ENCODE results near the gene ST3GAL5.

The ST3GAL5 gene

GRCh38 chr2:85908506-85908905 lies 19.7 kb upstream of the ST3GAL5 start:
- no peak overlapping the region for H3K4me3 ChIP-seq (ENCODE audit: low read depth, low read length)
- TF ChIP-seq CTCF (IDR thresholded peaks at IDR 0.05; ENCODE audit: low read depth, low read length, missing control alignments) = no peak
- DNase-seq (ENCODE audit: low read depth) = no peak

DNA sequence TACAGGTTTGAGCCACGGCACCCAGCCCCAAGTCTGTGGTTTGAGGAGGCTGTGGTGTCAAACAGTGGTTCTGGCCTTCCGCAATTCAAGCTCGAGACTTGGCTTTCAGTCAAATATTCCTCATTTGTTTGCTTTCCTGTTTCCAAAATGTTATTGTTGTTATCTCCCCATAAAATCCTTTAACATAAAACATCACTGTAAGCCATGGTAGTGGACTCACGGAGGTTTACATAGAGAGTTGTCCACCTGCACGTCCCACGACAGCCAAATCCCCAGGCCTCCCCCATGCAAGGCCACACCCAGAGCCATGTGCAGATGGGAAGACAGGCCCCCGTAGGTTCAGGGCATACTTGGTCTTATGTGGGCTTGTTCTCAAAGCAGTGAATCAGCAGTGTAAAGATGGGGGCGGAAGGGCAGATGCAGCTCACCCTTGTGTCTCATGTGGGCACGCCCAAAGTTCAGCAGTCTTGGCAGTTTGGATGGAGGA lies 18.9 kb upstream of the ST3GAL5 start:
- DNase-seq (ENCODE audit: low read depth) = no peak
- TF ChIP-seq CTCF (IDR thresholded peaks at IDR 0.05; ENCODE audit: low read depth, low read length, missing control alignments) = no peak
- no peak overlapping the region for H3K4me3 ChIP-seq (ENCODE audit: low read depth, low read length)

DNA sequence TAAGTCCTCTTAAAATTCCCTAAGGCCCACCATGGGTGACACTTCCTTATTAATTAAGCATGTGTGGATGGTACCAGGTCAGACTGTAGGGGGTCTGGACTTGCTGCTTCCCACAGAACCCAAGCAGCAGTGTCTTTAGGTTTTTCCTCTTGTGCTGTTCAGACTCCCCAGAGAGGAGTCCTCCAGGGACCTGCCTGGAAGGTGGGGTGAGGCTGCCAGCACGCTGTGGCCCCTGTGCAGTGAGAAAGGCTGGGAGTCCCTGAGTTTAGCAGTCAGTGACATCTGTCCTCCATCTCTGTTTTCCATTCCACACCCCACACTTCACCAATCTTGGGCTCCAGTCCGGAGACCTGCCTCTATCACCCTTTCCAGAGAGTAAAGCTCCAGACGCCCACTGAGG lies 18.0 kb upstream of the ST3GAL5 start:
- DNase-seq (ENCODE audit: low read depth) = no peak
- no peak overlapping the region for H3K4me3 ChIP-seq (ENCODE audit: low read depth, low read length)
- TF ChIP-seq CTCF (IDR thresholded peaks at IDR 0.05; ENCODE audit: low read depth, low read length, missing control alignments) = no peak

DNA sequence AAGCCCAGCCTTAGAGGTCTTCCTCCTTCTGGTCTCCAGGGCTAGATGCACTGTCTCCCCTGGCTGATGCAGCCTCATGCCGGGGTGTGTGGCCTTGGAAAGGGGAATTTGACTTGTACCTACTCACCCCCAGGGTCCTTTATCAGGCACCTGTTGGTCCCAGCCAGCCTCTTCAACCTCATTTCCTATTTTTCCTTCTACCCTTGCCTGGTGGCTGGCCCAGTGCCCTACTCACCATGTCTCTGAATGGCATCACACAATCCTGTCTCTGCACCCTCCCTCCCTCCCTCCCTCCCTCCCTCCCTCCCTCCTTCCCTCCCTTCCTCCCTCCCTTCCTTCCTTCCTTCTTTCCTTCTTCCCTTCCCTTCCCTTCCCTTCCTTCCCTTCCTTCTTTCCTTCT lies 17.1 kb upstream of the ST3GAL5 start:
- no peak for DNase-seq (ENCODE audit: low read depth)
- TF ChIP-seq CTCF (IDR thresholded peaks at IDR 0.05; ENCODE audit: low read depth, low read length, missing control alignments) = no peak
- no peak overlapping the region for H3K4me3 ChIP-seq (ENCODE audit: low read depth, low read length)

DNA sequence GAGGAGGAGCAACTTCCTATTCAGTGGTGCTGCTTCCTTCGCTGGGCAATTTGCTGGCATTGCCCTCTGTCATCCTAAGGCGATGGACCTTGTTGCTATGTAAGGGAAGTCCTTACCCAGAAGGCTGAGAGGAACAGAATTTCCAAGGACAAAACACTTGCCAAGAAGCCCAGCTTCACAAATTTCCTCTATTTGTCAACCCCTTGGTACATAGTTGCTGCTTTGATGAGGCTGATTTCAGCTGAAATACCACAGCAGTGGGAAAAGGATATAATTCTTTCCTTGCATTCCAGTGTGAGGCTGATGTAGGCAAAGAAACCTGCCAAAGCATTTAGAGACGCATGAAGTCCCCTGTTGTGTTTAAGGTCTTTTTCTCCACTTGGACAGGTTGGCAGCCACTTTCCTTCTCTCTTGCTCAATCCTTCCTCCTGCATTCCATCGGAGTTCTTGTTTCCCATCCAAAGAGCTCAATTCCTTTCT lies 16.4 kb upstream of the ST3GAL5 start:
- H3K4me3 ChIP-seq (ENCODE audit: low read depth, low read length) = no peak overlapping the region
- no peak for DNase-seq (ENCODE audit: low read depth)
- TF ChIP-seq CTCF (IDR thresholded peaks at IDR 0.05; ENCODE audit: low read depth, low read length, missing control alignments) = no peak

- H3K4me3 ChIP-seq (ENCODE audit: low read depth, low read length) = no peak overlapping the region
- DNase-seq (ENCODE audit: low read depth) = no peak
- TF ChIP-seq CTCF (IDR thresholded peaks at IDR 0.05; ENCODE audit: low read depth, low read length, missing control alignments) = no peak
Observed at GRCh38 chr2:85903849-85904248, 15.1 kb upstream of the ST3GAL5 start.

GRCh38 chr2:85902496-85902895 lies 13.7 kb upstream of the ST3GAL5 start:
- H3K4me3 ChIP-seq (ENCODE audit: low read depth, low read length) = no peak overlapping the region
- no peak for TF ChIP-seq CTCF (IDR thresholded peaks at IDR 0.05; ENCODE audit: low read depth, low read length, missing control alignments)
- no peak for DNase-seq (ENCODE audit: low read depth)
